Stimulated activated effector memory CD8-positive, alpha-beta T cell treated with anti-CD3 and anti-CD28 coated beads, Interleukin-12 subunit alpha, Interleukin-12 subunit beta, amount 100 ng/mL, for 72 hours (primary cell): ENCODE data around the gene MUC5B.

Source experiments
- ATAC-seq: fragments of 150-1000 bp; cut with Tn5 transposase; 2 replicates; pipeline ENCODE4 v1.10.0; 2021
- DNase-seq, 2 donors: peaks; one replicate each; pipeline ENCODE4 v3.0.0; 2021 to 2022; ENCODE audit warnings: low spot score in 2 of 2
- H3K27ac Mint-ChIP-seq: one replicate; pipeline ENCODE4 v1.8.0; 2022; ENCODE audit warnings: mild to moderate bottlenecking, mixed read lengths
- H3K36me3 Mint-ChIP-seq: one replicate; pipeline ENCODE4 v1.8.0; 2022; ENCODE audit warnings: mild to moderate bottlenecking, mixed read lengths
- H3K4me1 Mint-ChIP-seq: one replicate; pipeline ENCODE4 v1.8.0; 2022; ENCODE audit warnings: mixed read lengths
- H3K4me3 Mint-ChIP-seq: one replicate; pipeline ENCODE4 v1.8.0; 2022; ENCODE audit warnings: mild to moderate bottlenecking, mixed read lengths
- H3K9me3 Mint-ChIP-seq: one replicate; pipeline ENCODE4 v1.8.0; 2022; ENCODE audit warnings: mixed read lengths

The MUC5B gene

GRCh38 chr11:1279674-1280055 is 56.8 kb downstream of the MUC5B start:
- H3K27ac Mint-ChIP-seq: no peak overlapping the region
- H3K36me3 Mint-ChIP-seq: peaks cover 44% of the 10 kb centered on the region
- no peak for ATAC-seq
- H3K4me3 Mint-ChIP-seq: no peak overlapping the region
- H3K9me3 Mint-ChIP-seq: no peaks in the 10 kb centered on the region
- no peak for DNase-seq
- H3K4me1 Mint-ChIP-seq: no peaks in the 10 kb centered on the region

- Mint-ChIP-seq H3K9me3 (no peaks in the 10 kb centered on the region), H3K4me1 (no peaks in the 10 kb centered on the region), H3K36me3 (peaks cover 51% of the 10 kb centered on the region), H3K4me3 (no peak overlapping the region), H3K27ac (no peak overlapping the region)
- no peak for ATAC-seq
- DNase-seq: no peak
Measured at GRCh38 chr11:1280116-1281035, 57.5 kb downstream of the MUC5B start.

GRCh38 chr11:1281326-1281973 is 58.6 kb downstream of the MUC5B start:
- ATAC-seq (no peak), DNase-seq (no peak)
- H3K4me1 Mint-ChIP-seq: no peaks in the 10 kb centered on the region
- peaks cover 57% of the 10 kb centered on the region for H3K36me3 Mint-ChIP-seq
- H3K4me3 Mint-ChIP-seq: no peak overlapping the region
- H3K27ac Mint-ChIP-seq: no peak overlapping the region
- no peaks in the 10 kb centered on the region for H3K9me3 Mint-ChIP-seq

- Mint-ChIP-seq H3K4me3 (no peak overlapping the region), H3K9me3 (no peaks in the 10 kb centered on the region), H3K27ac (no peak overlapping the region), H3K36me3 (peaks cover 59% of the 10 kb centered on the region), H3K4me1 (no peaks in the 10 kb centered on the region)
- no peak for ATAC-seq
- no peak for DNase-seq
Measured at GRCh38 chr11:1281974-1282365, 59.1 kb downstream of the MUC5B start.

GRCh38 chr11:1283091-1283511 is 60.2 kb downstream of the MUC5B start:
- peaks cover 50% of the 10 kb centered on the region for H3K36me3 Mint-ChIP-seq

GRCh38 chr11:1283906-1284305 is 61.0 kb downstream of the MUC5B start:
- ATAC-seq: no peak
- H3K4me3 Mint-ChIP-seq: no peak overlapping the region
- no peak for DNase-seq
- no peak overlapping the region for H3K27ac Mint-ChIP-seq
- H3K36me3 Mint-ChIP-seq: peaks cover 55% of the 10 kb centered on the region
- H3K4me1 Mint-ChIP-seq: no peaks in the 10 kb centered on the region
- H3K9me3 Mint-ChIP-seq: no peaks in the 10 kb centered on the region

More at GRCh38 chr11:1283091-1283511, 60.2 kb downstream of the MUC5B start:
- ATAC-seq (no peak), DNase-seq (no peak)
- no peaks in the 10 kb centered on the region for H3K9me3 Mint-ChIP-seq
- H3K4me1 Mint-ChIP-seq: no peaks in the 10 kb centered on the region
- H3K27ac Mint-ChIP-seq: no peak overlapping the region
- no peak overlapping the region for H3K4me3 Mint-ChIP-seq

- no peak overlapping the region for H3K27ac Mint-ChIP-seq
- ATAC-seq: no peak
- no peaks in the 10 kb centered on the region for H3K9me3 Mint-ChIP-seq
- H3K36me3 Mint-ChIP-seq: peaks cover 50% of the 10 kb centered on the region
- no peak for DNase-seq
- H3K4me1 Mint-ChIP-seq: no peaks in the 10 kb centered on the region
- H3K4me3 Mint-ChIP-seq: no peak overlapping the region
Measured at GRCh38 chr11:1285316-1285744, 62.5 kb downstream of the MUC5B start.

GRCh38 chr11:1285876-1286275 is 63.0 kb downstream of the MUC5B start:
- ATAC-seq: no peak

GRCh38 chr11:1287928-1288327 is 65.1 kb downstream of the MUC5B start:
- DNase-seq (no peak), ATAC-seq (no peak)
- Mint-ChIP-seq H3K4me3 (no peak overlapping the region), H3K36me3 (peaks cover 48% of the 10 kb centered on the region), H3K4me1 (peaks cover 11% of the 10 kb centered on the region), H3K9me3 (no peaks in the 10 kb centered on the region), H3K27ac (peak overlapping the region; percentile 40)

More at GRCh38 chr11:1285876-1286275, 63.0 kb downstream of the MUC5B start:
- Mint-ChIP-seq H3K4me3 (no peak overlapping the region), H3K9me3 (no peaks in the 10 kb centered on the region), H3K27ac (no peak overlapping the region), H3K4me1 (no peaks in the 10 kb centered on the region), H3K36me3 (peaks cover 49% of the 10 kb centered on the region)
- DNase-seq: no peak

GRCh38 chr11:1288426-1289151 is 65.7 kb downstream of the MUC5B start:
- no peak for ATAC-seq
- H3K36me3 Mint-ChIP-seq: peaks cover 48% of the 10 kb centered on the region
- H3K4me1 Mint-ChIP-seq: peaks cover 11% of the 10 kb centered on the region
- no peaks in the 10 kb centered on the region for H3K9me3 Mint-ChIP-seq
- DNase-seq: no peak
- H3K27ac Mint-ChIP-seq: peak overlapping the region; percentile 40
- H3K4me3 Mint-ChIP-seq: no peak overlapping the region

- no peak overlapping the region for H3K4me3 Mint-ChIP-seq
- ATAC-seq: no peak
- H3K4me1 Mint-ChIP-seq: peaks cover 11% of the 10 kb centered on the region
- DNase-seq: no peak
- no peak overlapping the region for H3K27ac Mint-ChIP-seq
- H3K36me3 Mint-ChIP-seq: peaks cover 48% of the 10 kb centered on the region
- H3K9me3 Mint-ChIP-seq: no peaks in the 10 kb centered on the region
Measured at GRCh38 chr11:1289211-1289935, 66.5 kb downstream of the MUC5B start.

- Mint-ChIP-seq H3K36me3 (peaks cover 39% of the 10 kb centered on the region), H3K4me1 (peaks cover 11% of the 10 kb centered on the region), H3K4me3 (no peak overlapping the region), H3K27ac (no peak overlapping the region), H3K9me3 (no peaks in the 10 kb centered on the region)
- DNase-seq: no peak
- no peak for ATAC-seq
Measured at GRCh38 chr11:1290052-1291040, 67.5 kb downstream of the MUC5B start.

- ATAC-seq (no peak), DNase-seq (no peak)
- H3K9me3 Mint-ChIP-seq: no peaks in the 10 kb centered on the region
- H3K27ac Mint-ChIP-seq: peak overlapping the region; percentile 37
- H3K4me3 Mint-ChIP-seq: no peak overlapping the region
- peaks cover 28% of the 10 kb centered on the region for H3K36me3 Mint-ChIP-seq
- H3K4me1 Mint-ChIP-seq: peaks cover 11% of the 10 kb centered on the region
Measured at GRCh38 chr11:1291295-1292017, 68.6 kb downstream of the MUC5B start.
